H1 (cell line): ENCODE measurements around the gene DPEP2. TPM values are rescaled to one million over a fixed set of nuclear protein-coding genes. Genes with fewer than 3 reads are reported as not detected.

Experiments
- CTCF ChIA-PET: fragments of 300-600 bp; sonication (Branson Sonifier 250); formaldehyde crosslinking; loops from one replicate; lab custom pipeline; 2021; ENCODE audit not compliant: partially characterized antibody; lab: Charles Lee
- POLR2A ChIA-PET: fragments of 300-600 bp; sonication (Branson Sonifier 250); formaldehyde crosslinking; loops from one replicate; lab custom pipeline; 2021; ENCODE audit warnings: inconsistent platforms; ENCODE audit not compliant: partially characterized antibody; lab: Charles Lee
- DNase-seq, 2 experiments: peaks; one replicate each; pipeline versions ENCODE4 v3.0.0 to v3.0.0-alpha.2; 2010 to 2022; ENCODE audit warnings: low spot score in 2 of 2, low read depth in 1 of 2, mixed read lengths in 1 of 2
- FAIRE-seq: peaks from 2 replicates; lab custom pipeline; 2011; peaks lifted over from hg19 to GRCh38; lab: Jason Lieb, UNC
- H2AFZ ChIP-seq: 2 replicates; pipeline ENCODE4 v1.8.1; 2012; ENCODE audit warnings: low read length, inconsistent platforms
- H2AK5ac ChIP-seq: 2 replicates; pipeline ENCODE4 v1.6.1; 2013; ENCODE audit warnings: low read depth, low read length
- H2BK120ac ChIP-seq: replicated peaks from 2 replicates; pipeline ENCODE3; 2013; ENCODE audit warnings: low read depth, low read length, inconsistent platforms
- H2BK12ac ChIP-seq: 2 replicates; pipeline ENCODE4 v1.6.1; 2013; ENCODE audit warnings: low read depth, low read length
- H2BK15ac ChIP-seq: 2 replicates; pipeline ENCODE4 v1.6.1; 2013; ENCODE audit warnings: low read length
- H2BK20ac ChIP-seq: 2 replicates; pipeline ENCODE4 v1.6.1; 2013; ENCODE audit warnings: low read length
- H2BK5ac ChIP-seq: 2 replicates; pipeline ENCODE4 v1.6.1; 2013; ENCODE audit warnings: low read depth, low read length
- H3K14ac ChIP-seq: 2 replicates; pipeline ENCODE4 v1.6.1; 2013; ENCODE audit warnings: inconsistent platforms; ENCODE audit not compliant: insufficient read length
- H3K18ac ChIP-seq: 2 replicates; pipeline ENCODE4 v1.6.1; 2013; ENCODE audit warnings: low read length; ENCODE audit errors: extremely low read depth
- H3K23ac ChIP-seq: 2 replicates; pipeline ENCODE4 v1.6.1; 2013; ENCODE audit warnings: inconsistent platforms; ENCODE audit not compliant: insufficient read length
- H3K23me2 ChIP-seq: 2 replicates; pipeline ENCODE4 v1.6.1; 2013; ENCODE audit warnings: low read depth, low read length
- H3K27ac ChIP-seq: 2 replicates; pipeline ENCODE4 v1.6.1; 2011; ENCODE audit warnings: low read depth, low read length, inconsistent platforms
- H3K27me3 ChIP-seq, 4 experiments: replicated peaks in 1 of 4; 1 replicate in 1 of 4; 2 replicates in 3 of 4; pipeline versions ENCODE4 v1.6.1 to v1.8.1; 2011 to 2013; ENCODE audit warnings: low read length in 3 of 4, mild to moderate bottlenecking in 3 of 4, inconsistent platforms in 2 of 4, mixed read lengths in 2 of 4, moderate library complexity in 1 of 4; ENCODE audit not compliant: control insufficient read depth in 3 of 4, insufficient read depth in 3 of 4; ENCODE audit errors: extremely low read depth in 1 of 4
- H3K36me3 ChIP-seq, 4 experiments: 2 replicates each; pipeline versions ENCODE4 v1.6.1 to v1.8.1; 2011 to 2013; ENCODE audit warnings: mild to moderate bottlenecking in 4 of 4, low read length in 3 of 4, moderate library complexity in 2 of 4, control low read depth in 1 of 4, inconsistent platforms in 1 of 4; ENCODE audit not compliant: insufficient read depth in 4 of 4, control insufficient read depth in 2 of 4
- H3K4ac ChIP-seq: replicated peaks from 2 replicates; pipeline ENCODE3; 2013; ENCODE audit warnings: low read length, low read depth, mixed read lengths, inconsistent platforms; ENCODE audit not compliant: insufficient read length
- H3K4me1 ChIP-seq, 4 experiments: replicated peaks in 1 of 4; 1 replicate in 1 of 4; 2 replicates in 3 of 4; pipeline versions ENCODE4 v1.6.1 to v1.8.1; 2011 to 2013; ENCODE audit warnings: low read length in 3 of 4, inconsistent platforms in 2 of 4, mixed read lengths in 1 of 4; ENCODE audit not compliant: insufficient read depth in 4 of 4, control insufficient read depth in 3 of 4
- H3K4me2 ChIP-seq, 2 experiments: 2 replicates each; pipeline versions ENCODE4 v1.6.1 to v1.8.1; 2011 to 2013; ENCODE audit warnings: low read depth in 2 of 2, low read length in 2 of 2, control low read depth in 1 of 2, inconsistent platforms in 1 of 2, mild to moderate bottlenecking in 1 of 2; ENCODE audit not compliant: insufficient read depth in 1 of 2
- H3K4me3 ChIP-seq, 4 experiments: fragments of 200-600, 300-600 bp in 1 of 4; sonication (generic), shearing (Covaris generic), sonication (Bioruptor Twin) in 1 of 4; 2 replicates each; pipeline versions ENCODE4 v1.5.1 to v1.8.1; 2011 to 2016; ENCODE audit warnings: low read length in 4 of 4, low read depth in 3 of 4, control low read depth in 2 of 4, inconsistent platforms in 2 of 4, mild to moderate bottlenecking in 2 of 4, mixed read lengths in 1 of 4, moderate library complexity in 1 of 4; ENCODE audit not compliant: insufficient read depth in 2 of 4; ENCODE audit errors: extremely low read depth in 1 of 4
- H3K56ac ChIP-seq: replicated peaks from 2 replicates; pipeline ENCODE3; 2013; ENCODE audit warnings: low read depth, mild to moderate bottlenecking, mixed read lengths, low read length, inconsistent platforms; ENCODE audit not compliant: insufficient read length
- H3K79me1 ChIP-seq: 2 replicates; pipeline ENCODE4 v1.6.1; 2013; ENCODE audit warnings: low read depth, low read length, control low read depth
- H3K79me2 ChIP-seq, 2 experiments: 2 replicates each; pipeline versions ENCODE4 v1.6.1 to v1.8.1; 2012 to 2013; ENCODE audit warnings: low read length in 2 of 2, mild to moderate bottlenecking in 2 of 2, inconsistent platforms in 1 of 2; ENCODE audit not compliant: insufficient read depth in 2 of 2, control insufficient read depth in 1 of 2
- H3K9ac ChIP-seq, 4 experiments: replicated peaks in 1 of 4; 1 replicate in 1 of 4; 2 replicates in 3 of 4; pipeline versions ENCODE4 v1.6.1 to v1.8.1; 2011 to 2013; ENCODE audit warnings: low read depth in 3 of 4, low read length in 3 of 4, control low read depth in 2 of 4, mild to moderate bottlenecking in 2 of 4, moderate library complexity in 2 of 4, inconsistent platforms in 1 of 4; ENCODE audit errors: extremely low read depth in 1 of 4
- H3K9me3 ChIP-seq, 2 experiments: 2 replicates each; pipeline versions ENCODE4 v1.6.1 to v1.8.1; 2012 to 2013; ENCODE audit warnings: mild to moderate bottlenecking in 2 of 2, moderate library complexity in 2 of 2, control low read depth in 1 of 2, inconsistent platforms in 1 of 2, low read depth in 1 of 2, low read length in 1 of 2, mixed read lengths in 1 of 2; ENCODE audit not compliant: insufficient read depth in 2 of 2
- H4K20me1 ChIP-seq, 2 experiments: replicated peaks in 1 of 2; 2 replicates each; pipeline versions ENCODE3 to v1.8.1; 2011 to 2013; ENCODE audit warnings: inconsistent platforms in 2 of 2, low read length in 2 of 2, mild to moderate bottlenecking in 1 of 2; ENCODE audit not compliant: insufficient read depth in 2 of 2, control insufficient read depth in 1 of 2
- H4K5ac ChIP-seq: 2 replicates; pipeline ENCODE4 v1.6.1; 2013; ENCODE audit warnings: low read length, low read depth, mixed read lengths, inconsistent platforms; ENCODE audit not compliant: insufficient read length
- H4K8ac ChIP-seq: 2 replicates; pipeline ENCODE4 v1.8.0; 2013; ENCODE audit warnings: mild to moderate bottlenecking, moderate library complexity, low read length, inconsistent platforms; ENCODE audit not compliant: insufficient read depth; ENCODE audit errors: extremely low read depth
- H4K91ac ChIP-seq: replicated peaks from 2 replicates; pipeline ENCODE3; 2013; ENCODE audit warnings: low read length, mixed read lengths, inconsistent platforms; ENCODE audit not compliant: insufficient read length
- BCL11A ChIP-seq, 2 experiments: IDR thresholded peaks; one replicate each; pipeline ENCODE4 v1.6.1; 2011; ENCODE audit warnings: low read depth in 2 of 2, low read length in 2 of 2, mild to moderate bottlenecking in 2 of 2
- CEBPB ChIP-seq: IDR thresholded peaks from 2 replicates; pipeline ENCODE4 v1.6.1; 2012; ENCODE audit warnings: low read depth, low read length
- HDAC2 ChIP-seq, 2 experiments: fragments of 300-600 bp in 1 of 2; sonication (generic) in 1 of 2; IDR thresholded peaks; 2 replicates each; pipeline ENCODE4 v1.6.1; 2011 to 2012; ENCODE audit warnings: low read depth in 2 of 2, low read length in 2 of 2, mild to moderate bottlenecking in 2 of 2, moderate library complexity in 2 of 2, borderline replicate concordance in 1 of 2, inconsistent platforms in 1 of 2
- JUND ChIP-seq: IDR thresholded peaks from 2 replicates; pipeline ENCODE4 v1.6.1; 2011; ENCODE audit warnings: mild to moderate bottlenecking, improper control_type of control experiment, low read length
- KDM1A ChIP-seq: fragments of 200-600, 300-600 bp; sonication (generic); IDR thresholded peaks from 2 replicates; pipeline ENCODE4 v1.7.1; 2016; ENCODE audit warnings: mild to moderate bottlenecking, low read length, borderline replicate concordance
- KDM5A ChIP-seq: fragments of 200-600 bp; IDR thresholded peaks from 2 replicates; pipeline ENCODE4 v1.7.1; 2012; ENCODE audit warnings: mild to moderate bottlenecking, low read length, inconsistent platforms, mixed read lengths
- NANOG ChIP-seq: IDR thresholded peaks from 2 replicates; pipeline ENCODE4 v1.6.1; 2011; ENCODE audit warnings: low read length, low read depth, mild to moderate bottlenecking, inconsistent platforms; ENCODE audit not compliant: insufficient read depth, poor library complexity, severe bottlenecking
- RNF2 ChIP-seq: fragments of 200-900, 300-1000 bp; sonication (generic); IDR thresholded peaks from 2 replicates; pipeline ENCODE4 v1.7.1; 2016; ENCODE audit warnings: borderline replicate concordance, low read depth, mild to moderate bottlenecking, antibody characterized with exemption, low read length; ENCODE audit not compliant: poor library complexity, severe bottlenecking; ENCODE audit errors: missing control alignments
- WGBS, 2 experiments: shearing (Covaris generic) in 1 of 2; methylation state at CpG; one replicate each; pipeline versions ENCODE4 v1.1.6 to v1.1.7; 2013 to 2015; ENCODE audit warnings: low lambda C conversion rate in 2 of 2, mixed read lengths in 2 of 2, inconsistent platforms in 1 of 2, low coverage in 1 of 2, missing lambda C conversion rate in 1 of 2; ENCODE audit not compliant: insufficient replicate concordance in 2 of 2, insufficient coverage in 1 of 2, insufficient read length in 1 of 2; ENCODE audit errors: extremely low coverage in 1 of 2, missing lambda C conversion rate in 1 of 2; 5-methylcytosine and 5-hydroxymethylcytosine counted together
- polyA plus RNA-seq, 7 experiments: library from polyadenylated mRNA; depleted of rRNA in 3 of 7; stranded (reverse) in 5 of 7; unstranded in 2 of 7; fragments of >200 nt in 5 of 7; fragments of 200-250 nt in 2 of 7; gene quantifications; 1 replicate in 5 of 7; 2 replicates in 1 of 7; 4 replicates in 1 of 7; pipeline versions ENCODE4 v1.2.1 to v1.2.3, GENCODE V29; 2011 to 2013; ENCODE audit warnings: missing spikeins in 2 of 7, mixed read lengths in 2 of 7
- total RNA-seq: library from RNA; stranded (reverse); fragmentation: NEBNext Ultra II Directional; extraction: Animal tissue kit (Norgen Biotek cat#: 25700); gene quantifications from 2 replicates; pipeline ENCODE4 v1.2.1, GENCODE V29; 2021
- TF ChIP-seq, protein P1 (sequence below): IDR thresholded peaks from 2 replicates; pipeline ENCODE4 v1.6.1; 2012; ENCODE audit warnings: low read length, inconsistent platforms
- TF ChIP-seq, protein P2 (sequence below): IDR thresholded peaks from 2 replicates; pipeline ENCODE4 v1.6.1; 2011; ENCODE audit warnings: low read length, improper control_type of control experiment

The DPEP2 gene
- total and polyA plus RNA-seq, 2 of the 8 experiments (the other 6 are each of a cell fraction or from before 2014, with no cell fraction given) = not detected

DNA sequence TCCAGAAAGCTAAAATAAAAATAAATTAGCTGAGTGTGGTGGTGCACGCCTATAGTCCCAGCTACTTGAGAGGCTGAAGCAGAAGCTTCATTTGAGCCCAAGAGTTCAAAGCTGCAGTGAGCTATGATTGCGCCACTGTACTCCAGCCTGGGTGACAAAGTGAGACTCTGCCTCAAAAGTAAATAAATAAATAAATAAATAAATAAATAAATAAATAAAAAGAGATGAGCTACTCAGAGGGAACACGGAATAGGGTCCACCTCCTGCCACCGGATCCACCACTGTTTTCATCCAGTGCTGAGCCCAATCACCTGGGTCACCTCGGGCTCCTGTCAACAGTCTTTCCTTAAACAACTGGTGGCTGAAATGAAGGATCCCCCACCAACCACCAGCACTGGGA is 12.3 kb downstream of the DPEP2 start:
- POLR2A ChIA-PET = interaction anchor here (0.6 to 1.1 kb wide), 3 partner anchors 14 to 285 kb away, joined by 3 to 4 read pairs (median 3); partner anchors contain the start of genes DDX28 and DUS2
- H2BK15ac ChIP-seq = no peak overlapping the region
- TF ChIP-seq CEBPB (no peak), RNF2 (no peak), HDAC2 (IDR thresholded peaks at IDR 0.05; ENCODE audit: borderline replicate concordance in 1 of 2, low read depth in 2 of 2, low read length in 2 of 2) (no peak), NANOG (no peak), JUND (no peak), BCL11A (IDR thresholded peaks at IDR 0.05; ENCODE audit: low read depth in 2 of 2, low read length in 2 of 2) (no peak), KDM5A (no peak), KDM1A (no peak)
- TF ChIP-seq, protein P1, sequence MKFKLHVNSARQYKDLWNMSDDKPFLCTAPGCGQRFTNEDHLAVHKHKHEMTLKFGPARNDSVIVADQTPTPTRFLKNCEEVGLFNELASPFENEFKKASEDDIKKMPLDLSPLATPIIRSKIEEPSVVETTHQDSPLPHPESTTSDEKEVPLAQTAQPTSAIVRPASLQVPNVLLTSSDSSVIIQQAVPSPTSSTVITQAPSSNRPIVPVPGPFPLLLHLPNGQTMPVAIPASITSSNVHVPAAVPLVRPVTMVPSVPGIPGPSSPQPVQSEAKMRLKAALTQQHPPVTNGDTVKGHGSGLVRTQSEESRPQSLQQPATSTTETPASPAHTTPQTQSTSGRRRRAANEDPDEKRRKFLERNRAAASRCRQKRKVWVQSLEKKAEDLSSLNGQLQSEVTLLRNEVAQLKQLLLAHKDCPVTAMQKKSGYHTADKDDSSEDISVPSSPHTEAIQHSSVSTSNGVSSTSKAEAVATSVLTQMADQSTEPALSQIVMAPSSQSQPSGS = no peak
- TF ChIP-seq, protein P2, sequence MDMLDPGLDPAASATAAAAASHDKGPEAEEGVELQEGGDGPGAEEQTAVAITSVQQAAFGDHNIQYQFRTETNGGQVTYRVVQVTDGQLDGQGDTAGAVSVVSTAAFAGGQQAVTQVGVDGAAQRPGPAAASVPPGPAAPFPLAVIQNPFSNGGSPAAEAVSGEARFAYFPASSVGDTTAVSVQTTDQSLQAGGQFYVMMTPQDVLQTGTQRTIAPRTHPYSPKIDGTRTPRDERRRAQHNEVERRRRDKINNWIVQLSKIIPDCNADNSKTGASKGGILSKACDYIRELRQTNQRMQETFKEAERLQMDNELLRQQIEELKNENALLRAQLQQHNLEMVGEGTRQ = no peak

More for the DNA sequence above, 12.3 kb downstream of the DPEP2 start:
- H2AK5ac ChIP-seq = no peak overlapping the region
- H3K9ac ChIP-seq = no peak overlapping the region
- no peak overlapping the region for H4K91ac ChIP-seq
- FAIRE-seq (no peak), DNase-seq (no peak)
- H3K27ac ChIP-seq = no peak overlapping the region
- H2BK120ac ChIP-seq = no peak overlapping the region
- H3K4me3 ChIP-seq = no peak overlapping the region
- H3K23ac ChIP-seq = no peak overlapping the region
- no peaks in the 10 kb centered on the region; the same call in 1 of the 2 replicates for H3K79me1 ChIP-seq
- H3K23me2 ChIP-seq = no peaks in the 10 kb centered on the region
- no peak overlapping the region for H3K4ac ChIP-seq
- H3K4me2 ChIP-seq = no peak overlapping the region
- no peak overlapping the region for H3K56ac ChIP-seq
- no peak overlapping the region for H2AFZ ChIP-seq
- H3K27me3 ChIP-seq = peaks cover 0 to under 1% (median 0%) of the 10 kb centered on the region in 4 experiments; a peak in 3 of 7 replicates
- H2BK5ac ChIP-seq = no peak overlapping the region
- no peaks in the 10 kb centered on the region for H4K20me1 ChIP-seq
- H2BK20ac ChIP-seq = no peak overlapping the region
- H3K18ac ChIP-seq = no peak overlapping the region
- no peak overlapping the region for H2BK12ac ChIP-seq
- CTCF ChIA-PET = interaction anchor here (0.6 to 4.1 kb wide), 9 partner anchors 11 to 491 kb away, joined by 3 to 23 read pairs (median 4); partner anchors contain the start of gene NRN1L
- no peaks in the 10 kb centered on the region for H3K36me3 ChIP-seq
- H4K5ac ChIP-seq = no peak overlapping the region
- H3K4me1 ChIP-seq = no peaks in the 10 kb centered on the region
- 85% methylated on average over 5 of the region's 5 CpGs; no CpG with 5 or more reads in 1 of the 2 experiments for WGBS, 2 experiments
- H3K79me2 ChIP-seq = no peaks in the 10 kb centered on the region
- no peaks in the 10 kb centered on the region; a peak in 1 of 4 replicates for H3K9me3 ChIP-seq
- H3K14ac ChIP-seq = no peak overlapping the region
- no peak overlapping the region for H4K8ac ChIP-seq
